ENCODE measurements around the gene STMND1.
"Not testable (repeated sequence)": the region's sequence is repeated elsewhere in the genome, so short reads cannot be mapped to it uniquely, and the experiment has no call there.

Gene STMND1

DNA sequence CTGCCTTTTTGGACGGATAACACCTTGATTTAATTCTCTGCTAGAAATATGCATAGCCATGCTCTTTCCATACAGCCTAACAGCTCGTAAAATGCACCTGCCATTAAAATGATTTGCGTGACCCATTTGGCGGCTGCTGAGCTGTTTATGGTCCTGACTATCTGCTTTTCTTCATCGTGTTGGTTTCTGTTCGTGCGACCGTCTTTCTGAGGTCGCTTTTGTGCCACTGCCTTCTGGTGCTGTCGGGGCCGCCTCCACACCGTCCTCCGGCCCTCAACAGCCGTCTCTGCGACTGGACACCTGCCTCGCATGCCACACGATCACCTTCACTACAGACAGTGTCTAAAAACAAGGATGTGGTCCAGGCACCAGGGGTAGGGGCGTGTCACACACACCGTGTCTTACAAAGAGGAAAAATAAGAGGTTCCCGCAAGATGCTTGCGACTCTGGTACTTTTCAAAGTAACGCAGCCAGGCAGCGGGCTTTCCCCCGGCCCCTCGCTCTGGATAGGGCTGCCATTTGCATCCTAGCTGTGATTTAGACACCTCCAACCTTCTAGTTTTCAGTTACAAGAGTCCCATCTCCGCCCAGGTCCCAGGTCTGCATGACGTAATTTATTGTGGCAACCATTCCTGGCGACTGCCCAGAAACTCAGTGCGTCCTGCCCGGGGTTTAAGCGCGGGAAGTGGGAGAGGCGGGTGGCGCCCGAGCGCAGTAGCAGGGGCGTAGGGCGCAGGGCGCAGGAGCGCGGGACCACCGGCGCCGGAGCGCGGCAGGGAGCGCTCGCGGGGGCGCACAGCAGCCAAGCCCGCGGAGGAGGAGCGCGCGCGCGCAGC lies at the start of gene STMND1:
Gene STMND1 (plus strand): TSS at position 629 of the 836 bp plus-strand sequence. CDS start 208 bp downstream, outside the sequence.
- no peak for DNase-seq

DNA sequence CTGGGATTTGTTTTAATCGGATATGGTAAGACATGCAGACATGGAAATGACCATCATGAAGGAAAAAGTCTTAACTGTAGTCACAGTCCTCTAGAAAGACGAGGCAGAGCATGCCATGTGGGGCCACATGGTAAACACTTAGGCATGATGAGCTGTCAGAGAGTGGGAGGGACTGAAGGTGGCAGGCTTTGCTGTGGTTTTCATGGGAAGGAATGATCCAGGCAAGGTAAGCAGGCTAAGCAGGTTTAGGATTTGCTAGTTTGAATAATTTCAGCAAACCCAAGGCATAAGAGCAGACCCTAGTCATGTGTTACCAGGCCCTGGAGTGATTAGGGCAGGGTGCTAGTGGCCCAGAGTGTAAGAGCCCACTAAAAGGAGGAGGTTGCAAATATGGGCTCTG lies 47.2 kb upstream of the STMND1 start:
- DNase-seq, result no peak

DNA sequence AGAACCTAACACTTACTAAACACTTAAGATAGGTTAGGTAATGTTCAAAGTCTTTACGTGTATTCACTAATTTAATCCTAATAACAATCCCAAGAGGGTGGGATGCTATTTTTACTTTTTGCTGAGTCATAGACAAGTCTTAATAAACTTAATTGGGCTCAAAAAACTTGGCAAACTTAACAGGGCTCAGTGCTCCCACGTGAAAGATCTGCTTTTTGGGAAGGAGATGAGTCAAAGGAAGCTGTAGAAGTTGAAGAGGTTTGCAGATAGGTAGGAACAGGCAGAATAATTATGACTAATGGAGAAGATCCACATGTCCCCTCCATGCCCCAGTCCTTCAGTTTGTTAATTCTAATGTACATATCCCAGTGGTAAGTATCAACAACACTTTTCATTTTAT lies 44.5 kb upstream of the STMND1 start:
- no peak for DNase-seq

DNA sequence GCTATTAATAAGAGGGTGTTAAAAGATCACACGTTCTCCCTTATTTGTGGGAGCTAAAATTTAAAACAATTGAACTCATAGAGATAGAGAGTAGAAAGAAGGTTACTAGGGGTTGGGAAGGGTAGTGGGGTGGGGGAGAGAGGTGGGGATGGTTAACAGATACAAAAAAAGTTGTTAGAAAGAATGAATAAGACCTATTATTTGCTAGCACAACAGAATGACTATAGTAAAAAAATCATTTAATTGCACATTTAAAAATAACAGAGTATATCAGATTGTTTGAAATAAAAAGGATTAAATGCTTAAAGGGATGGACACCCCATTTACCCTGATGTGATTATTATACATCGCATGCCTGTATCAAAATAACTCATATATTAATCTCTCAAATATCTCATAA lies 43.3 kb upstream of the STMND1 start:
- DNase-seq, result no peak

DNA sequence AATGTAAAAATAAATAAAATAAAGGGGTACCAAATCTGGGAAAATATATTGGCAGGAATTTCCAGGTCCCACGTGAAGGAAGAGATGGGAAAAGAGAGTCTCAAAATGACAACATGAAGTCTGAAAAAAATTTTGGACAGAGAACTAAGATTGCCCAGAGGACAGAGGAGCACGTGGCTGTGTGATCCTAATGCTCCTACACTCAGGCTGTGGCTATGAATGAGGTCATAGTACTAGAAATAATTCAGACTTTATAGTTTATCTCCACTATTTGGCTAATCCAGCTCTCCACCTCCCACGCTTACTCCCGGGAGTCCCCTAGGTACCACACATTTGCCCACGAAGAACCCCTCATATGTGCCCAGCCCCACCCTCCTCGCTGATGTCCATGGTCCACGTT lies 42.8 kb upstream of the STMND1 start:
- no peak for DNase-seq

DNA sequence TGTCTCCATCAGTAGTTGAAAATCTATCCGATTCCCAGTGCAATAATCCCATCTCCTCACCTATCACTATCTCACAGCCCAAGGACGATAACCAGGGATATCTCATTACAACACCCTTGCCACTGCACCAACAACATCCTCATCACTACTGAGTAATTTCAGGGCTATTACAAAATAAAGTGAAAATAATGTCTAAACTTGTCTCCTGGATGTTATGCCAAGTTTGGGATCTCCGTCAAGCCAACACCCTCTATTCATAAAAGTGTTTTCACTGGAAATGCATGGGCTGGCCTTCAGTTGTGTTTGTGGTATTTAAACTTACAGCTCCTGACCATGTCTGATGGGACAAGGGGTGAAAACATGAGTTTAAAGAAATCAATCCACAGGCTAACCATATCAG lies 42.0 kb upstream of the STMND1 start:
- no peak for DNase-seq

DNA sequence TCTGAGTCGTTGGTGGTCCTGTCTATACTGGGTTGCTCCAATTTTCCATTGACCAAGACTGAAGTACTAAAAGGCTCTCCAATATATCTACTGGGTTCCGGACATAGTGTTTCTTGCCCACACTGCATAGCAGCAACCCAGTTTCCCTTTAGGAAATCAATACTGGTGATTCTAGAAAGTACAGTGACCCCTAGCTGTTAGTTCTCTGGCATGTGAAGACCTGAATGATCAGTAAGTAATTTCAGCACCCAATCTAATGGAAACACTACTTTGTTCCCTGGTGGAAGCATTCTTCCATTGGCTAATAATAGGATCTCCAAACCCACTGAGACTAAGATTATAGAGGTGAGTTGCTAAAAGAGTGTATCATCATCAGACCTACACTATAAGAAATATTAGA lies 40.8 kb upstream of the STMND1 start:
- no peak for DNase-seq

DNA sequence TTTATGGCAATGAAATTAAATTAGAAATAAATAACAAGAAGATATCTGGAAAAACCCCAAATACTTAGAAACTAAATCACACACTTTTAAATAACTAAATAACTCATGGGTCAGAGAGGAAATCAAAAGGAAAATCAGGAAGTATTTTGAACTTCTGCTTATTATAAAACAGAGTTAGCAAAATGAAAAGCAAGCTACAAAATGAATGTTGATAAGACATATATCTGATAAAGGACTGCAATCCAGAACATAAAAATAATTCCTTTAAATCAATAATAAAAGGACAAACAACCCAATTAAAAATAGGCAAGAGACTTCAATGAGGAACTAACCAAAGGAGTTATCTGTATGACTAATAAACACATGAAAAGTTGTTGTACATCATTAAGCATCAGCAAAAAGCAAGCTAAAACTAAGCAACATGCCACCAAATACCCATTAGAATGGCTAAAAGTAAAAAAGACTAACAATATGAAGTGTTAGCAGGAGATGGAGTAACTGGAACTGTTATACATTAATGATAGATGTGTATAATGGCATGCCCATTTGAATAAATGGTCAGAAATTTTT lies 38.9 kb upstream of the STMND1 start:
- DNase-seq, result no peak

DNA sequence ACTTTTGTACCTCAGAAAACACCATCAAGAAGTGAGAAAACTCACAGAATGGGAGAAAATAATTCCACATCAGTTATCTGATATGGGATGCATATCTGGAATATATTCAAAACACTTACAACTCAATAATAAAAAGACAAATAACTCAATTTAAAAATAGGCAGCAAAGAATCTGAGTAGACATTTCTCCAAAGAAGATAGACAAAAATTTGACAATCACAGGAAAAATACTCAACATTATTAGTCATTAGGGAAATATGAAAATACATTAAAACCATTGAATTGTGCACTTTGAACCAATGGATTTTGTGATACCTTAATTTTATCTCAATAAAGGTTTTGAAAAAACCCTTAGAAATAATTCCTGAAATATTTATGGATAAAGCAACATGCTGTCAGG lies 36.9 kb upstream of the STMND1 start:
- no peak for DNase-seq

DNA sequence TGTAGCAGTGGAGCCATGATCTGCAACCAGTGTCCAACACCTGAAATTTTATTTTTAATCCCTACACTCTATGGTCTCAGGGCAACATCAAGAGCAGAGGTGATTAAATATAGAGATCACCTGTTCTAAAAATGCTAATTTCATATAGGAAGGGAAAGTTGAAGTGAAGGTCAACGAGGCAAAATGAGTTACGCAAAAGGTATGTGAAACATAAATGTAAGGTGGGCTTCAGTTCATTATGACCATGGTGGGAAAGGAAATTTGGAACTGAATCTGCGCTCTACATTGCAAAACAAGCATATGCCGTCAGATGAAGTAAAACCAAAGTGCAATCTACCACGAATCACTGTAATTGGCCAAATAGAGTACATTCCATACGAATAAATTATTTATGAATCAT lies 35.2 kb upstream of the STMND1 start:
- DNase-seq, result no peak

DNA sequence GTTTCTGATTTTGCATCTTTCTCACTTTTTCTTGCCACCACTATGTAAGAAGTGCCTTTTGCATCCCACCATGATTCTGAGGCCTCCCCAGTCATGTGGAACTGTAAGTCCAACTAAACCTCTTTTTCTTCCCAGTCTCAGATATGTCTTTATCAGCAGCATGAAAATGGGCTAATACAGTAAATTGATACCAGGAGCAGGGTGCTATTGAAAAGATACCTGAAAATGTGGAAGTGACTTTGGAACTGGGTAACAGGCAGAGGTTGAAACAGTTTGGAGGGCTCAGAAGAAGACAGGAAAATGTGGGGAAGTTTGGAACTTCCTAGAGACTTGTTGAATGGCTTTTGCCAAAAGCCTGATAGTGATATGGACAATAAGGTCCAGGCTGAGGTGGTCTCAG lies 32.9 kb upstream of the STMND1 start:
- not testable (repeated sequence) for DNase-seq

DNA sequence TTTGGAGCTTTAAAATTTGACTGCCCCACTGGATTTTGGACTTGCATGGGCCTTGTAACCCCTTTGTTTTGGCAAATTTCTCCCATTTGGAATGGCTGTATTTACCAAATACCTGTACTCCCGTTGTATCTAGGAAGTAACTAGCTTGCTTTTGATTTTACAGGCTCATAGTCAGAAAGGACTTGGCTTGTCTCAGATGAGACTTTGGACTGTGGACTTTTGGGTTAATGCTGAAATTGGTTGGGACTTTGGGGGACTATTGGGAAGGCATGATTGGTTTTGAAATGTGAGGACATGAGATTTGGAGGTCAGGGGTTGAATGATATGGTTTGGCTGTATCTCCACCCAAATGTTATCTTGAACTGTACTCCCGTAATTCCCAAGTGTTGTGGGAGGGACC lies 31.4 kb upstream of the STMND1 start:
- not testable (repeated sequence) for DNase-seq

DNA sequence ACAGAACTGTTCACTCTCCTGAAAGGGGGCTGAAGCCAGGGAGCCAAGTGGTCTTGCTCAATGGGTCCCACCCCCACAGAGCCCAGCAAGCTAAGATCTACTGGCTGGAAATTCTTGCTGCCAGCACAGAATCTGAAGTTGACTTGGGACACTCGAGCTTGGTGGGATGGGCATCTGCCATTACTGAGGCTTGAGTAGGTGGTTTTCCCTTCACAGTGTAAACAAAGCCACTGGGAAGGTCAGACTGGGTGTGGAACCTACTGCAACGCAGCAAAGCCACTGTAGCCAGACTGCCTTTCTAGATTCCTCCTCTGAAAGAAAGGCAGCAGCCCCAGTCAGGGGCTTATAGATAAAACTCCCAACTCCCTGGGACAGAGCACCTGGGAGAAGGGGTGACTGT lies 28.3 kb upstream of the STMND1 start:
- DNase-seq, result not testable (repeated sequence)

DNA sequence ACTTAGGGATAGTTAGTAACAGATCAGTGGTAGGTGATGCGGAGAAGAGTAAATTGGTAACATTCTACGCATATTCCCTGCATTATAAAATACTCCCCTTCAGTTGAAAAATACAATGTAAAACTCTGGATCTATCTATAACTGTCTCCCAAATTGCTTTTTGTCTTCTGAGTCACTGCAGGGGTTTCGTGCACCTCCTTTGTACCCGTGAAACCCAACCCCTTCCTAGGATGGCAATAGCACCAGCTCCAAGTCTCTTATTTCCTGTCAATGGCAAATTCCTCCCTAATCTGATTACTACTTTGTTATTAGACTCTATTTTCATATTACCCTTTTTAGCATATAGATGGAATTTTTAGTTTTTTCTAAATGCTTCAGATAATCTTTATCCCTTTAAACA lies 20.6 kb upstream of the STMND1 start:
- no peak for DNase-seq

DNA sequence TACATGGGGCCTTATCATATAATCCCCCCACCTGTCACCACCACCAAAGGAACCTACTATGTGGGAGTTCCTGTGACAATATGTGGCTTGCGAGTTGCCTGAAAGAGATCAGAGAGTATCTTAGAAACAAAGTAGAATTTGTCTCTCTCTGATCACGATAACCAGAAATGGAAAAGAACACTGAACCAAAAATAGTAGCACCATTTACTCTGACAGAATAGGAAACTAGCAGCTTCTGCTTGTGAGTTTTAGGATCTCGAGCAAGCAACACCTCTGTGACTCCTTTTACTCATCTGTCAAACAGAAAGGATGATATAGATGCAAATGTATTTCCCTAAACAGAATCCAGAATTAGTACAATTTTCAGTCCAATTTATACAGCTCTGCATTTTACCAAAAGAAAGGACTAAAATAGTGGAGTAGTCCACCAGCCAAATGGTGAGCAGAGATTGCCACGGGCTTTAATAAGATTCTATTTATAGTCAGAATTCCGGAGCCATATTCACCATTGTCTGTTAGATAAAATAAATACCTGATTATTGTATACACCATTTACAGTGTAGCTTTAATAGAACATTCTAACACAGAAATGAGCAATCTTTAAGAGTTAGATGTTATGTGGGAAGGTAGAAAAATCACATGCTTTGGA lies 19.9 kb upstream of the STMND1 start:
- DNase-seq, result no peak

DNA sequence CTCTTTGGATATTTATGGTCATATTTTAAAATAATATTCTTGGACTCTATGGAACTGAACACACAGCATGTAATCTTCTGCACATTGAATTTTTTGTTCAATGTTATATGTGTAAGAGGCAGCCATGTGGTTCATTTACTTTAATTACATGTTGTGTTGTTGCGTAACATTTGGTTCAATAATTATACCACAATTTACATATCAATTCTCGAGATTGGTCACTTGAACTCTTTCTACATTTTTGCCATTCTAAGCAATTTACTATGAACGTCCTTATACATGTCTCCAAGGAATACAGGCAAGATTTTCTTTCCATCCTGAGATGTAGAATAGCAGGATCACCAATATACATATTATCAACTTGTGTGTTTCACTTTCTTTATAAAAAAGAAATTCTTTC lies 18.5 kb upstream of the STMND1 start:
- DNase-seq, result no peak

DNA sequence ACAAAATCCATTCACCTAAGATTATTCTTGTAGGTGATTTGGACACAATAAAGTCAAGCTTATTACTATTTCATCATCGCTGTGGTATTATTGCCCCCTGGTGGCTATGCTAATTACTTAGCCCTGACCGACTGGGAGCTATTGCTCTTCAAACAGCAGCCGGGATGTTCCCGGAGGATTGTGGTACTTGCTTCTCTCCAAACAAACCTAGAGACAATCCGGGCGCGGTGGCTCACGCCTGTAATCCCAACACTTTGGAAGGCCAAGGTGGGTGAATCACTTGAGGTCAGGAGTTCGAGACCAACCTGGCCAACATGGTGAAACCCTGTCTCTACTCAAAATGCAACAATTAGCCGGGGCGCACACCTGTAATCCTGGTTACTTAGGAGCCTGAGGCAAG lies 15.4 kb upstream of the STMND1 start:
- peak; percentile 37 for DNase-seq

DNA sequence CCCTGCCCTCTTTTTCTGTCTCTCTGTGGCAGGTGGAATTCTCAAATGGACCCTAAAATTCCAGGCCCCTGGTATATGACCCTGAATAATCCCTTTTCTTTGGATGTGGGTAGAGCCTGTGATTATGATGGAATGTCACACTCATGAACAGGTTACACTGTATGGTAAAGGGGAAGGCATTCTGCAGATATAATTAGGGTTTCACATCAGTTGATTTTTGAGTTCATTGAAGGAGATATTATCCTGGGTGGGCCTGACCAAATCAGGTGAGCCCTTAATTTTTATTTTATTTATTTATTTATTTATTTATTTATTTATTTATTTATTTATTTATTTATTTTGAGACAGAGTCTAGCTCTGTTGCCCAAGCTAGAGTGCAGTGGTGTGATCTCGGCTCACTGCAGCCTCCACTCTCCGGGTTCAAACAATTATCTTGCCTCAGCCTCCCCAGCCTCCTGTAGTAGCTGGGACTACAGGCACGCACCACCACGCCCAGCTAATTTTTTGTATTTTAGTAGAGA lies 13.7 kb upstream of the STMND1 start:
- DNase-seq, result no peak

DNA sequence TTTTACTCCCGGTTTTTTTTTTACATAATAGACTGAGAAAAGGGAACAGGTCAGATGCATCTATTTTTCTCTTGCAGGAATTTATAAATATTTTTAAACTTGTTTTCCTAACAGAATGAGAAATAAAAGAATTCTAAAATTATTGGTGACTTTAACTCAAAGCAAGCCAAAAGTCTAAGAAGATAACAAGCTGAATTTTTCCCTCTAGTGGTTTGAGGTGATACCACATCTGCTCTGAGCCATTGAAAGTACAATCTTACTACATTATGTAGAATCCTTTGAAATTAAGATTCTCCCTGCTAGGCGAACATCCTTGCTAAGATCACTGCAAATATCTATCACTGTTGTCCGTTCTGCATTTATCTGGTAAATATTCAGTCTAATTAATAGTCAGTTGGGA lies 10.7 kb upstream of the STMND1 start:
- DNase-seq, result no peak

DNA sequence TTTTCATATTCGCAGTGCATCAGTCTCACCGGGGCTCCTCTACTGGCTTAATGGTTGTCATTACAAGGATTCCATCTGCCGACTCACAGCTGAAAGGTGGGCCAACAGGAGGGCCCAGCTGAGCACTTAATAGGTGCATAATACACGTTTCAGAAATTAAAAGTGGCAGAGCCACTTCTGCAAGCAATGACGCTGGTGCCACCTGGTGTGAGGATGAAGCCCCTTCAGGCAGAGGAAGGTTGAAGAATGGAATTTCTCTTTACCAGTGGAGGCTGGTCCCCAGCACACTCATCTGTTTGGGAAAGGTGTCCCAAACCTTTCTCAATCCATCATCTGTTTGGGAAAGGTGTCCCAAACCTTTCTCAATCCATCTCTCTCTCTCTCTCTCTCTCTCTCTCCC lies 8.2 kb upstream of the STMND1 start:
- peak; percentile 5 for DNase-seq

DNA sequence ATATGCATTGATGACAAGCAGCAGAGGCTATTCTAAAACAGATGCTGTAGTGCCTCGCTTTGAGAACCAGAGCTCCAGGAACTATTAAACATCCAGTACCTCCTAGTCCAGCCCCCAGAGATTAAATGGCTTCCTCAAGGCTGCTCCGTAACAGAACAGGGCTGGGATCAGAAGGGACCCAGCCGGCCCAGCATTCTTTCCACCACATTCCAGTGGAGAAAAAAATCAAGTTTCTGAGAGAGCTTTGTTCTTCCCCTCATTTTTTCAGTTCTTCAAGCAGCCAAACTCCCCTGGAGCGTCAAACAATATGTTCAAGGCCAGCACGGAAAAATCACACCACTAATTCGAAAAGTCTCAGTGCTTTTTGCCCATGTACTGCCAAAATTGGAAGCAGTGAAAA lies 5.8 kb upstream of the STMND1 start:
- DNase-seq, result no peak

DNA sequence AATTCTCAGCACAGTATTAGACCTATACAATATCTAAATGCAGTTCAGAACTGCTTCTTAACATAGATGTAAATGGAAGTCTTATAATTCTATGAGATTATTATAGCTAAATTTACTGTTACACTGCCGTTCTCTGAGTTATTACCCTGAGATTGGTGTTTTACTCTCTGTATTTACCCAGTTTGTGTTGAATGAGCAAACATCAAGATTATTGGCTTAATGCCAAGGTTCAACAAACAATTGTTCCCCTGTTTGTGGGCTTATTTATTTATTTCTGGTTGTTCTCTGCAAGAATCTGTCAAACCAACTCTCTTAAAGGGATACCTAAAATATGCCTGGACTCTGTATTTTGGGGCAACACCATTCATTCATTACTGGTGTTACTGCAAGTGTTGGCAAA lies 5.2 kb upstream of the STMND1 start:
- DNase-seq, result no peak

DNA sequence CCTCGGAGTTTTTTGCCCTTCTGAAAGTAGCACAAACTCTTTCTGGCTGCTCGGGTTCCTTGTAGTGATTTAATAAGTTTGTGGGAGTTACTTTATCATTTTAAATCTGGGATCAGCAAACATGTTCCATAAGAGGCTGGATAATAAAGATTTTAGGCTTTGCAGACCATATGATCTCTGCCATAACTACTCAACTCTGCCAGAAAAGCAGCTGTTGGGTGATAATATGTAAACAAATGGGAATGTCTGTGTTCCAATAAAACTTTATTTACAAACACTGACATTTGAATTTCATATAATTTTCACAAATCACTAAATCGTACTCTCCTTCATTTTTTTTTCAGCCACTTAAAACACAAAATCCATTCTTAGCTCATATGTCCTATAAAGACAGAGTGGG lies 3.9 kb upstream of the STMND1 start:
- DNase-seq, result no peak

DNA sequence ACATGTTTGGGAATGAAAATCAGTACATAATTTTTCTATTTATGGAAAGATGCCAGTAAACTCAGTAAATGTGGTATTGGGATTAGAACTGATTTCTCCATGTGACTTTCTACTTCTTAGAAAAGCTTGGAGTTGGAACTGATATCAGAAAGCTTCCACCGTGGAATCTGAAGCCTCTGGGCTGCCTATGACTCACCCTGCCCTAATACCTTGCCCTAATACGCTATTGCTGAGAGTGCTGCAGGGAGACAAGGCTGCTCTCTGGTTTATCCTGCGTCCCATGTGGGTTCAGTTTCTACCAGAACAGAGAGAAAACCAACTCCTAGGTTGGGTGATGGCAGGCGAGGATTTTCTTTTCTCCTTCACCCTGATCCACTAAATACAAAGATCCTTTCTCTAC lies 3.3 kb upstream of the STMND1 start:
- DNase-seq, result no peak
